GM23338 (cell line): ENCODE measurements around the gene MAST4.

Source experiments
- CTCF ChIP-seq, 2 experiments: fragments of 200-600 bp in 1 of 2; sonication (generic) in 1 of 2; conservative IDR thresholded peaks; 2 replicates each; pipeline versions ENCODE4 v1.5.1 to v1.6.1; 2016 to 2017; ENCODE audit warnings: antibody characterized with exemption in 2 of 2, low read depth in 2 of 2, mild to moderate bottlenecking in 2 of 2, moderate library complexity in 1 of 2
- POLR2AphosphoS5 ChIP-seq: IDR thresholded peaks from 2 replicates; pipeline ENCODE4 v1.6.1; 2016; ENCODE audit warnings: antibody characterized with exemption, low read depth
- TF ChIP-seq, protein P1 (sequence below): IDR thresholded peaks from 2 replicates; pipeline ENCODE4 v1.6.1; 2016; ENCODE audit warnings: antibody characterized with exemption

DNA sequence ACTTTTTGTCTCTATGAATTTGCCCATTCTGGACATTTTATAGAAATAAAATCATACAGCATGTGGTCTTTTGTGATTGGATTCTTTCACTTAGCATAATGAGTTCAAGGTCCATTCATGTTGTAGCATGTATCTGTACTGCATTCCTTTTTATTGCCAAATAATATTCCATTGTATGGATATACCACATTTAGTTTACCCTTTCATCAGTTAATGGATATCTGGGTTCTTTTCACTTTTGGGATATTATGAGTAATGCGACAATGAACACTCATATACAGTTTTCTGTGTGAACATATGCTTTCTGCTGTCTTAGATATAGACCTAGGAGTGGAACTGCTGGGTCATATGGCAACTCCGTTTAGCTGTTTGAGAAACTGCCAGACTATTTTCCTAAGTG lies 41.3 kb upstream of the MAST4 start:
- TF ChIP-seq, protein P1, sequence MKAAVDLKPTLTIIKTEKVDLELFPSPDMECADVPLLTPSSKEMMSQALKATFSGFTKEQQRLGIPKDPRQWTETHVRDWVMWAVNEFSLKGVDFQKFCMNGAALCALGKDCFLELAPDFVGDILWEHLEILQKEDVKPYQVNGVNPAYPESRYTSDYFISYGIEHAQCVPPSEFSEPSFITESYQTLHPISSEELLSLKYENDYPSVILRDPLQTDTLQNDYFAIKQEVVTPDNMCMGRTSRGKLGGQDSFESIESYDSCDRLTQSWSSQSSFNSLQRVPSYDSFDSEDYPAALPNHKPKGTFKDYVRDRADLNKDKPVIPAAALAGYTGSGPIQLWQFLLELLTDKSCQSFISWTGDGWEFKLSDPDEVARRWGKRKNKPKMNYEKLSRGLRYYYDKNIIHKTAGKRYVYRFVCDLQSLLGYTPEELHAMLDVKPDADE = no peak
- TF ChIP-seq CTCF (conservative IDR thresholded peaks at IDR 0.05; ENCODE audit: low read depth in 2 of 2) (no peak), POLR2AphosphoS5 (no peak)
